ENCODE measurements around the gene NPAS4. TPM values are rescaled to one million over a fixed set of nuclear protein-coding genes. Genes with fewer than 3 reads are reported as not detected.
A peak's percentile ranks its signal among the peaks of the same experiment; 100 is the strongest.

NPAS4 gene
- total and polyA plus RNA-seq, 9 of the 15 experiments (the other 6 are each of a cell fraction or from before 2014, with no cell fraction given): not detected

- TF ChIP-seq, protein P1, sequence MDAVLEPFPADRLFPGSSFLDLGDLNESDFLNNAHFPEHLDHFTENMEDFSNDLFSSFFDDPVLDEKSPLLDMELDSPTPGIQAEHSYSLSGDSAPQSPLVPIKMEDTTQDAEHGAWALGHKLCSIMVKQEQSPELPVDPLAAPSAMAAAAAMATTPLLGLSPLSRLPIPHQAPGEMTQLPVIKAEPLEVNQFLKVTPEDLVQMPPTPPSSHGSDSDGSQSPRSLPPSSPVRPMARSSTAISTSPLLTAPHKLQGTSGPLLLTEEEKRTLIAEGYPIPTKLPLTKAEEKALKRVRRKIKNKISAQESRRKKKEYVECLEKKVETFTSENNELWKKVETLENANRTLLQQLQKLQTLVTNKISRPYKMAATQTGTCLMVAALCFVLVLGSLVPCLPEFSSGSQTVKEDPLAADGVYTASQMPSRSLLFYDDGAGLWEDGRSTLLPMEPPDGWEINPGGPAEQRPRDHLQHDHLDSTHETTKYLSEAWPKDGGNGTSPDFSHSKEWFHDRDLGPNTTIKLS (IDR thresholded peaks at IDR 0.05; ENCODE audit: borderline replicate concordance, low read depth): peak; percentile 93
- TF ChIP-seq PHF20 (IDR thresholded peaks at IDR 0.05; ENCODE audit: partially characterized antibody) (peak; percentile 99), TBL1XR1 (IDR thresholded peaks at IDR 0.05; ENCODE audit: low read length in 2 of 2) (peak in 1 of 2 experiments; percentile 7; a peak in 2 of 4 replicates), PCBP1 (IDR thresholded peaks at IDR 0.05; ENCODE audit: low read depth, low read length, poor library complexity, severe bottlenecking) (no peak), HDAC8 (tag; IDR thresholded peaks at IDR 0.05) (0 out of 2 replicates have a peak, but pooled peaks have one; percentile 67), KLF16 (IDR thresholded peaks at IDR 0.05) (0 out of 2 replicates have a peak, but pooled peaks have one; percentile 41), CBX3 (IDR thresholded peaks at IDR 0.05; ENCODE audit: borderline replicate concordance in 1 of 2, low read length in 2 of 2) (peak in 1 of 2 experiments; percentile 31; a peak in 2 of 3 replicates), SNAPC5 (CRISPR knock-in tag; IDR thresholded peaks at IDR 0.05) (no peak), ETV5 (CRISPR knock-in tag; IDR thresholded peaks at IDR 0.05; ENCODE audit: low read depth) (0 out of 2 replicates have a peak, but pooled peaks have one; percentile 27), NFRKB (IDR thresholded peaks at IDR 0.05; ENCODE audit: low read depth) (peak; percentile 71), MBD2 (IDR thresholded peaks at IDR 0.05; ENCODE audit: borderline replicate concordance, low read depth) (peak; percentile 65; the same call in 1 of the 2 replicates), MYC (IDR thresholded peaks at IDR 0.05; ENCODE audit: low read depth, low read length) (peak; percentile 54; the same call in 1 of the 2 replicates), MYC (CRISPR knock-in tag; IDR thresholded peaks at IDR 0.05; ENCODE audit: borderline replicate concordance, low read depth) (no peak), SMC3 (conservative IDR thresholded peaks at IDR 0.05; ENCODE audit: insufficient read depth, low read depth, low read length) (peak; percentile 58), DIDO1 (tag; IDR thresholded peaks at IDR 0.05; ENCODE audit: low read depth) (peak; percentile 94), U2AF2 (optimal IDR thresholded peaks at IDR 0.05; ENCODE audit: low read depth, low read length) (no peak), CBX1 (IDR thresholded peaks at IDR 0.05; ENCODE audit: low read depth) (0 out of 2 replicates have a peak, but pooled peaks have one; percentile 16)
- TF ChIP-seq, protein P2, sequence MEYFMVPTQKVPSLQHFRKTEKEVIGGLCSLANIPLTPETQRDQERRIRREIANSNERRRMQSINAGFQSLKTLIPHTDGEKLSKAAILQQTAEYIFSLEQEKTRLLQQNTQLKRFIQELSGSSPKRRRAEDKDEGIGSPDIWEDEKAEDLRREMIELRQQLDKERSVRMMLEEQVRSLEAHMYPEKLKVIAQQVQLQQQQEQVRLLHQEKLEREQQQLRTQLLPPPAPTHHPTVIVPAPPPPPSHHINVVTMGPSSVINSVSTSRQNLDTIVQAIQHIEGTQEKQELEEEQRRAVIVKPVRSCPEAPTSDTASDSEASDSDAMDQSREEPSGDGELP (CRISPR knock-in tag; IDR thresholded peaks at IDR 0.05; ENCODE audit: borderline replicate concordance): peak; percentile 71; the same call in 1 of the 2 replicates
- TF ChIP-seq, protein P3, sequence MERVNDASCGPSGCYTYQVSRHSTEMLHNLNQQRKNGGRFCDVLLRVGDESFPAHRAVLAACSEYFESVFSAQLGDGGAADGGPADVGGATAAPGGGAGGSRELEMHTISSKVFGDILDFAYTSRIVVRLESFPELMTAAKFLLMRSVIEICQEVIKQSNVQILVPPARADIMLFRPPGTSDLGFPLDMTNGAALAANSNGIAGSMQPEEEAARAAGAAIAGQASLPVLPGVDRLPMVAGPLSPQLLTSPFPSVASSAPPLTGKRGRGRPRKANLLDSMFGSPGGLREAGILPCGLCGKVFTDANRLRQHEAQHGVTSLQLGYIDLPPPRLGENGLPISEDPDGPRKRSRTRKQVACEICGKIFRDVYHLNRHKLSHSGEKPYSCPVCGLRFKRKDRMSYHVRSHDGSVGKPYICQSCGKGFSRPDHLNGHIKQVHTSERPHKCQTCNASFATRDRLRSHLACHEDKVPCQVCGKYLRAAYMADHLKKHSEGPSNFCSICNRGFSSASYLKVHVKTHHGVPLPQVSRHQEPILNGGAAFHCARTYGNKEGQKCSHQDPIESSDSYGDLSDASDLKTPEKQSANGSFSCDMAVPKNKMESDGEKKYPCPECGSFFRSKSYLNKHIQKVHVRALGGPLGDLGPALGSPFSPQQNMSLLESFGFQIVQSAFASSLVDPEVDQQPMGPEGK (CRISPR knock-in tag; IDR thresholded peaks at IDR 0.05; ENCODE audit: borderline replicate concordance): no peak
- TF ChIP-seq, protein P4, sequence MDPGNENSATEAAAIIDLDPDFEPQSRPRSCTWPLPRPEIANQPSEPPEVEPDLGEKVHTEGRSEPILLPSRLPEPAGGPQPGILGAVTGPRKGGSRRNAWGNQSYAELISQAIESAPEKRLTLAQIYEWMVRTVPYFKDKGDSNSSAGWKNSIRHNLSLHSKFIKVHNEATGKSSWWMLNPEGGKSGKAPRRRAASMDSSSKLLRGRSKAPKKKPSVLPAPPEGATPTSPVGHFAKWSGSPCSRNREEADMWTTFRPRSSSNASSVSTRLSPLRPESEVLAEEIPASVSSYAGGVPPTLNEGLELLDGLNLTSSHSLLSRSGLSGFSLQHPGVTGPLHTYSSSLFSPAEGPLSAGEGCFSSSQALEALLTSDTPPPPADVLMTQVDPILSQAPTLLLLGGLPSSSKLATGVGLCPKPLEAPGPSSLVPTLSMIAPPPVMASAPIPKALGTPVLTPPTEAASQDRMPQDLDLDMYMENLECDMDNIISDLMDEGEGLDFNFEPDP (CRISPR knock-in tag; IDR thresholded peaks at IDR 0.05): no peak
Observed at GRCh38 chr11:66438504-66439466, 17.9 kb downstream of the NPAS4 start, which contains the start of gene MRPL11 (continued).
